Caco-2 (cell line): ENCODE data around the gene AGPS. TPM values are rescaled to one million over a fixed set of nuclear protein-coding genes. Genes with fewer than 3 reads are reported as not detected.
A peak's percentile ranks its signal among the peaks of the same experiment; 100 is the strongest.

ENCODE experiments used
- BruUV-seq: library from RNA; stranded (reverse); fragments of 400-500 nt; replicated peaks from 2 replicates; lab custom pipeline; 2021; lab: Mats Ljungman, UMichigan
- CTCF ChIA-PET: fragments of 300-600 bp; sonication (Branson Sonifier 250); formaldehyde crosslinking; loops from one replicate; lab custom pipeline; 2022; ENCODE audit warnings: antibody characterized with exemption; lab: Charles Lee
- POLR2A ChIA-PET: fragments of 300-600 bp; sonication (Branson Sonifier 250); formaldehyde crosslinking; loops from one replicate; lab custom pipeline; 2022; ENCODE audit warnings: antibody characterized with exemption; lab: Charles Lee
- DNase-seq, 2 experiments: peaks; one replicate each; pipeline versions ENCODE4 v3.0.0 to v3.0.0-alpha.2; 2020 to 2022
- H3K27me3 ChIP-seq: replicated peaks from 2 replicates; pipeline ENCODE4 v1.6.0; 2011; ENCODE audit warnings: low read length; ENCODE audit not compliant: control insufficient read depth, insufficient read depth
- H3K36me3 ChIP-seq: 2 replicates; pipeline ENCODE4 v1.5.1; 2011; ENCODE audit warnings: low read length; ENCODE audit not compliant: control insufficient read depth, insufficient read depth
- H3K4me1 ChIP-seq: fragments of 250-450 bp; sonication (Bioruptor Pico); 2 replicates; pipeline ENCODE4 v1.5.1; 2020; ENCODE audit warnings: mild to moderate bottlenecking
- H3K4me3 ChIP-seq: 2 replicates; pipeline ENCODE4 v1.5.1; 2011; ENCODE audit warnings: low read depth, mild to moderate bottlenecking, control low read depth, low read length
- H3K9me3 ChIP-seq: fragments of 250-450 bp; sonication (Bioruptor Pico); 2 replicates; pipeline ENCODE4 v1.5.1; 2020; ENCODE audit warnings: mild to moderate bottlenecking, moderate library complexity
- H3K27ac Mint-ChIP-seq: one replicate; pipeline ENCODE4 v1.8.0; 2022; ENCODE audit warnings: mixed read lengths; ENCODE audit not compliant: unreplicated experiment
- H3K27me3 Mint-ChIP-seq: one replicate; pipeline ENCODE4 v1.8.0; 2022; ENCODE audit warnings: mixed read lengths; ENCODE audit not compliant: insufficient read depth, unreplicated experiment
- H3K36me3 Mint-ChIP-seq: one replicate; pipeline ENCODE4 v1.8.0; 2022; ENCODE audit warnings: mild to moderate bottlenecking, mixed read lengths; ENCODE audit not compliant: insufficient read depth, unreplicated experiment
- H3K4me1 Mint-ChIP-seq: one replicate; pipeline ENCODE4 v1.8.0; 2022; ENCODE audit warnings: low read depth, mixed read lengths; ENCODE audit not compliant: unreplicated experiment
- H3K4me3 Mint-ChIP-seq: one replicate; pipeline ENCODE4 v1.8.0; 2022; ENCODE audit warnings: mild to moderate bottlenecking, moderate library complexity, mixed read lengths; ENCODE audit not compliant: unreplicated experiment
- H3K9me3 Mint-ChIP-seq: one replicate; pipeline ENCODE4 v1.8.0; 2022; ENCODE audit warnings: mixed read lengths; ENCODE audit not compliant: unreplicated experiment
- intact Hi-C: fragments of 100-400 bp; cut with micrococcal nuclease; formaldehyde crosslinking; loops from one replicate; pipeline ENCODE4 v1.10.0; 2022; ENCODE audit not compliant: unreplicated experiment
- total RNA-seq: library from RNA; stranded (reverse); gene quantifications from 2 replicates; pipeline ENCODE4 v1.2.3, GENCODE V29; 2022
- TF ChIP-seq, protein P1 (sequence below), 2 experiments: fragments of 200-600 bp in 1 of 2; IDR thresholded peaks; 1 replicate in 1 of 2; 2 replicates in 1 of 2; pipeline versions ENCODE4 v1.5.1 to v1.8.0; 2011 to 2022; ENCODE audit warnings: antibody characterized with exemption in 1 of 2, control low read depth in 1 of 2, inconsistent platforms in 1 of 2, low read depth in 1 of 2, low read length in 1 of 2, mild to moderate bottlenecking in 1 of 2, moderate library complexity in 1 of 2; ENCODE audit not compliant: insufficient read depth in 1 of 2, severe bottlenecking in 1 of 2, unreplicated experiment in 1 of 2

AGPS gene
- total RNA-seq, 1 experiment from 2014 or later = 105 TPM

DNA sequence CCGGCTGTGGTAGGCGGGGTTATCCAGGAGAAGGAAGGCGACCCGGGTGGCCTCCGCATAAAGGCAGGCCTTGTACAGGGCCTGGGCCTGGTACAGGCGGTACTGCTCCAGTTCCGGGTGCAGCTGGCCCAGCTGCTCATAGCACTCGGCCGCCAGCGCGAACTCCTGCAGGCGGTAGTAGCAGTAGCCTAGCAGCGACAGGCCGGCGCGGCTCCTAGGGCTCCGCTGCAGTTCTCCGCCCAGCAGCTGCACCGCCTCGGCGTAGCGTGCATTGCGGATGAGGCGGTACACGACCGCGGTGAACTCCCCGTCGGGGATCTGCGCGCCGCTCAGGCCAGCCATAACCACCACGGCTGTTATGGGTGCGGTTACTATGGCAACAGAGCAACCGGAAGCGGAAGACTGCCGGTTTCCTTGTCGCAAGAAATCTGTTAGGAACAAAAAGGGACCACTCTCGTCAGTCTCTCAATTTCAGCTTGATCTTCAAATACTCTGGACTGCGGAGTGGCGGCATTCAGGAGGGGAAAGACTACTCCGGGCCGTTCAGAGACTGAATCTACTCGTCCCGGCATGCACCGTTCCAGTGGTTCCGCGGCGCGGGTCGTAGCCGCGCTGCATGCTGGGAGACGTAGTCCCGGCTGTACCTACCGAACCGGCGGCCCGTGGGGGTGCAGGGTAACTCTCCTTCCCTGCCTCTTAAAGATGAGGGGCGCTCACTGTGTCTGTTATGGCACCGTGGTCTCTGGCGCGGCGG lies 160.0 kb downstream of the AGPS start:
- peaks cover 6% of the 10 kb centered on the region for H3K9me3 Mint-ChIP-seq
- H3K4me3 ChIP-seq = peak overlapping the region; percentile 76
- ChIA-PET POLR2A (no interaction called here), CTCF (interaction anchor here (0.6 kb wide), 1 partner anchor 64 kb away, joined by 3 read pairs; no protein-coding TSS in a partner anchor)
- no TSS peak for BruUV-seq
- peak; percentile 91 to 92 for DNase-seq
- TF ChIP-seq, protein P1, sequence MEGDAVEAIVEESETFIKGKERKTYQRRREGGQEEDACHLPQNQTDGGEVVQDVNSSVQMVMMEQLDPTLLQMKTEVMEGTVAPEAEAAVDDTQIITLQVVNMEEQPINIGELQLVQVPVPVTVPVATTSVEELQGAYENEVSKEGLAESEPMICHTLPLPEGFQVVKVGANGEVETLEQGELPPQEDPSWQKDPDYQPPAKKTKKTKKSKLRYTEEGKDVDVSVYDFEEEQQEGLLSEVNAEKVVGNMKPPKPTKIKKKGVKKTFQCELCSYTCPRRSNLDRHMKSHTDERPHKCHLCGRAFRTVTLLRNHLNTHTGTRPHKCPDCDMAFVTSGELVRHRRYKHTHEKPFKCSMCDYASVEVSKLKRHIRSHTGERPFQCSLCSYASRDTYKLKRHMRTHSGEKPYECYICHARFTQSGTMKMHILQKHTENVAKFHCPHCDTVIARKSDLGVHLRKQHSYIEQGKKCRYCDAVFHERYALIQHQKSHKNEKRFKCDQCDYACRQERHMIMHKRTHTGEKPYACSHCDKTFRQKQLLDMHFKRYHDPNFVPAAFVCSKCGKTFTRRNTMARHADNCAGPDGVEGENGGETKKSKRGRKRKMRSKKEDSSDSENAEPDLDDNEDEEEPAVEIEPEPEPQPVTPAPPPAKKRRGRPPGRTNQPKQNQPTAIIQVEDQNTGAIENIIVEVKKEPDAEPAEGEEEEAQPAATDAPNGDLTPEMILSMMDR (IDR thresholded peaks at IDR 0.05; ENCODE audit: insufficient read depth in 1 of 2, low read depth in 1 of 2, low read length in 1 of 2, severe bottlenecking in 1 of 2, unreplicated experiment in 1 of 2) = no peak
- H3K4me1 ChIP-seq = no peaks in the 10 kb centered on the region
- H3K4me3 Mint-ChIP-seq = peak overlapping the region; percentile 99
- H3K36me3 Mint-ChIP-seq = peaks cover 17% of the 10 kb centered on the region
- no peaks in the 10 kb centered on the region for H3K9me3 ChIP-seq
- no peaks in the 10 kb centered on the region for H3K27me3 ChIP-seq
- peak overlapping the region; percentile 100 for H3K27ac Mint-ChIP-seq
- H3K36me3 ChIP-seq = no peaks in the 10 kb centered on the region
- intact Hi-C loops = loop anchor here (1.0 to 5.0 kb wide), 4 partner anchors 20 to 215 kb away; a partner anchor contains a TSS
- H3K4me1 Mint-ChIP-seq = no peaks in the 10 kb centered on the region
- H3K27me3 Mint-ChIP-seq = no peaks in the 10 kb centered on the region

DNA sequence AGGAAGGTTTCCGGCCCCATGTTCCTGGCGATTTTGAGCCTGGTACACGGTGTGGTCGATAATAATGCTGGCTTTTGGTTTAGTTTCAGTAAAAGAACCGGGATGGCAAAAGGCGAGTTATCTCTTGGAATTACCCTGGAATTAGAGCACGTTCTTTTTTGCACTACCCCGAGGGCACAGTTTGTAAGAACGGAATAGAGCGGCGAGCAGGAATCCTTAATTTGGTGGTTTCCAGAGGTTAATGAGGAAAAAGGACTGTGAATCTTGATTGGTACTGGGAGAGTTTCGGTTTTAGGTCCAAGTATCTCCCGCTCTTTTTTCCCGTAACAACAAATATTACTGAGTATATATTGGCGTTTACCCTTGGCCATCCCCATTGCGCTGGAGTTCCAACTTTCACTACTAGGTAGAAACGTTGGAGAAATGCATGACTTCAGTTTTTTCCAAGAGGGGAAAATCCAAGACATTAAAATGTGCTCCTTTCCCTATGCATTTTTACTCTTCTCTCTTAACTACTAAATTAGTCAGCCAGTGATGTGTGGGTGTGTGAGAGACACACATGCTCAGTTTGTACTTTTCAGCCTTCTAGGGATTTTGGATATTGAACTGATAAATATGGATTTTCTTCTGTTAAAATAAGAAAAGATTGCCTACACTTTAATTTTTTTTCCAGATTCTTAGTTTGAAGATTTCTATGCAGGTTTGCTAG lies 160.8 kb downstream of the AGPS start:
- H3K36me3 ChIP-seq = no peaks in the 10 kb centered on the region
- H3K9me3 Mint-ChIP-seq = peaks cover 11% of the 10 kb centered on the region
- TF ChIP-seq, protein P1 (IDR thresholded peaks at IDR 0.05; ENCODE audit: insufficient read depth in 1 of 2, low read depth in 1 of 2, low read length in 1 of 2, severe bottlenecking in 1 of 2, unreplicated experiment in 1 of 2) = no peak
- DNase-seq = no peak
- H3K27ac Mint-ChIP-seq = peak overlapping the region; percentile 100
- no peaks in the 10 kb centered on the region for H3K4me1 ChIP-seq
- intact Hi-C loops = loop anchor here (1.0 to 5.0 kb wide), 4 partner anchors 19 to 216 kb away; a partner anchor contains a TSS
- no peaks in the 10 kb centered on the region for H3K27me3 Mint-ChIP-seq
- H3K27me3 ChIP-seq = no peaks in the 10 kb centered on the region
- POLR2A ChIA-PET = no interaction called here
- H3K36me3 Mint-ChIP-seq = peaks cover 17% of the 10 kb centered on the region
- 0 out of 2 replicates have a peak, but pooled peaks cover under 1% of the 10 kb centered on the region for H3K9me3 ChIP-seq
- BruUV-seq = TSS peak; percentile 36
- peak overlapping the region; percentile 76 for H3K4me3 ChIP-seq
- CTCF ChIA-PET = no interaction called here
- peak overlapping the region; percentile 99 for H3K4me3 Mint-ChIP-seq
- H3K4me1 Mint-ChIP-seq = no peaks in the 10 kb centered on the region

- Mint-ChIP-seq H3K4me1 (no peaks in the 10 kb centered on the region), H3K36me3 (peaks cover 17% of the 10 kb centered on the region), H3K9me3 (peaks cover 11% of the 10 kb centered on the region), H3K27ac (no peak overlapping the region), H3K4me3 (no peak overlapping the region), H3K27me3 (no peaks in the 10 kb centered on the region)
- Histone ChIP-seq H3K4me3 (no peak overlapping the region), H3K4me1 (no peaks in the 10 kb centered on the region), H3K36me3 (no peaks in the 10 kb centered on the region), H3K9me3 (0 out of 2 replicates have a peak, but pooled peaks cover 5% of the 10 kb centered on the region), H3K27me3 (no peaks in the 10 kb centered on the region)
- TF ChIP-seq, protein P1 (IDR thresholded peaks at IDR 0.05; ENCODE audit: insufficient read depth in 1 of 2, low read depth in 1 of 2, low read length in 1 of 2, severe bottlenecking in 1 of 2, unreplicated experiment in 1 of 2) = no peak
- intact Hi-C loops = loop anchor here (5.0 kb wide), 1 partner anchor 217 kb away; no protein-coding TSS in a partner anchor
- DNase-seq = no peak
- BruUV-seq = no TSS peak
- CTCF ChIA-PET = no interaction called here
- POLR2A ChIA-PET = no interaction called here
These were observed 161.8 kb downstream of the AGPS start for GRCh38 chr2:177554365-177554764.
